Activated B cell treated with CpG ODN at 0.5 μM for 24 hours (primary cell): ENCODE data around the gene SLC16A1. TPM values are rescaled to one million over a fixed set of nuclear protein-coding genes. Genes with fewer than 3 reads are reported as not detected.
"Not testable (repeated sequence)": the region's sequence is repeated elsewhere in the genome, so short reads cannot be mapped to it uniquely, and the experiment has no call there.

Experiments
- ATAC-seq: fragments of 200-7000 bp; cut with Tn5 transposase; one replicate; pipeline ENCODE4 v1.10.0; 2021; ENCODE audit warnings: low read depth, mild to moderate bottlenecking, moderate library complexity
- CTCF ChIA-PET: fragments of 350-600 bp; sonication (Branson Sonifier 250); formaldehyde crosslinking; loops from one replicate; lab custom pipeline; 2021; ENCODE audit warnings: antibody characterized with exemption; lab: Charles Lee
- POLR2A ChIA-PET: fragments of 350-600 bp; sonication (Branson Sonifier 250); formaldehyde crosslinking; loops from one replicate; lab custom pipeline; 2021; ENCODE audit warnings: antibody characterized with exemption; lab: Charles Lee
- DNase-seq: peaks from one replicate; pipeline ENCODE4 v3.0.0; 2022
- H3K27ac Mint-ChIP-seq: one replicate; pipeline ENCODE4 v1.8.0; 2020; ENCODE audit warnings: mixed read lengths
- H3K27me3 Mint-ChIP-seq: one replicate; pipeline ENCODE4 v1.8.0; 2021; ENCODE audit warnings: mixed read lengths
- H3K36me3 Mint-ChIP-seq: one replicate; pipeline ENCODE4 v1.8.0; 2021; ENCODE audit warnings: low read depth, mixed read lengths
- H3K4me1 Mint-ChIP-seq: one replicate; pipeline ENCODE4 v1.8.0; 2021; ENCODE audit warnings: mixed read lengths
- H3K4me3 Mint-ChIP-seq: one replicate; pipeline ENCODE4 v1.8.0; 2020; ENCODE audit warnings: mild to moderate bottlenecking, mixed read lengths
- H3K9me3 Mint-ChIP-seq: one replicate; pipeline ENCODE4 v1.8.0; 2020; ENCODE audit warnings: mixed read lengths
- intact Hi-C: fragments of 100-400 bp; cut with micrococcal nuclease; formaldehyde crosslinking; loops from one replicate; pipeline ENCODE4 v1.15.1; 2024
- total RNA-seq: library from RNA; stranded (reverse); gene quantifications from 2 replicates; pipeline ENCODE4 v1.2.3, GENCODE V29; 2022
- TF ChIP-seq, protein P1 (sequence below): fragments of 200-600 bp; IDR thresholded peaks from one replicate; pipeline ENCODE4 v1.8.0; 2022; ENCODE audit warnings: antibody characterized with exemption, mild to moderate bottlenecking

The SLC16A1 gene
- total RNA-seq, 1 donor from 2014 or later: 17.9 TPM

DNA sequence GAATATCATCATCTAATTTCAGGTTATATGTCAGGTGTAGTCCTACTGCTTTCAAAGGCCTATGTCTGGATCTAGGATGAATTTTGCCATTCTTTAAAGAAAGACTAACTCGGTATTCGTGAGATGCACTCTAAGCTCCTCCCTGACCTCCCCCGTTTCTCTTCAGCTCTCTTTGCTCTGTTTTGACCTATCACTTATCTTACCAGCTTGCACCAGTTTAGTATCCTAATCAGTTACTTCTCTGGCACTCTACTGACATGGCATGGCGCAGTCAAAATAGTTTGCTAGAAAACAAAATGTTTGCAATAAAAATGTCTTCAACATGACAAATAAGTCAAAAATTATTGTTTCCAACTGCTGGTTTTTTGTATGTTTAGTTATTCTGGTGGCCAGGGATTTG, 8.4 kb upstream of the SLC16A1 start:
- no peaks in the 10 kb centered on the region for H3K27me3 Mint-ChIP-seq
- CTCF ChIA-PET: no interaction called here
- H3K36me3 Mint-ChIP-seq: peaks cover 66% of the 10 kb centered on the region
- intact Hi-C loops: no loop called here
- DNase-seq (no peak), ATAC-seq (no peak)
- POLR2A ChIA-PET: no interaction called here
- no peaks in the 10 kb centered on the region for H3K9me3 Mint-ChIP-seq
- peaks cover 16% of the 10 kb centered on the region for H3K4me1 Mint-ChIP-seq
- H3K27ac Mint-ChIP-seq: no peak overlapping the region
- no peak overlapping the region for H3K4me3 Mint-ChIP-seq
- TF ChIP-seq, protein P1, sequence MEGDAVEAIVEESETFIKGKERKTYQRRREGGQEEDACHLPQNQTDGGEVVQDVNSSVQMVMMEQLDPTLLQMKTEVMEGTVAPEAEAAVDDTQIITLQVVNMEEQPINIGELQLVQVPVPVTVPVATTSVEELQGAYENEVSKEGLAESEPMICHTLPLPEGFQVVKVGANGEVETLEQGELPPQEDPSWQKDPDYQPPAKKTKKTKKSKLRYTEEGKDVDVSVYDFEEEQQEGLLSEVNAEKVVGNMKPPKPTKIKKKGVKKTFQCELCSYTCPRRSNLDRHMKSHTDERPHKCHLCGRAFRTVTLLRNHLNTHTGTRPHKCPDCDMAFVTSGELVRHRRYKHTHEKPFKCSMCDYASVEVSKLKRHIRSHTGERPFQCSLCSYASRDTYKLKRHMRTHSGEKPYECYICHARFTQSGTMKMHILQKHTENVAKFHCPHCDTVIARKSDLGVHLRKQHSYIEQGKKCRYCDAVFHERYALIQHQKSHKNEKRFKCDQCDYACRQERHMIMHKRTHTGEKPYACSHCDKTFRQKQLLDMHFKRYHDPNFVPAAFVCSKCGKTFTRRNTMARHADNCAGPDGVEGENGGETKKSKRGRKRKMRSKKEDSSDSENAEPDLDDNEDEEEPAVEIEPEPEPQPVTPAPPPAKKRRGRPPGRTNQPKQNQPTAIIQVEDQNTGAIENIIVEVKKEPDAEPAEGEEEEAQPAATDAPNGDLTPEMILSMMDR: no peak

- H3K27me3 Mint-ChIP-seq: no peaks in the 10 kb centered on the region
- H3K27ac Mint-ChIP-seq: no peak overlapping the region
- peaks cover 42% of the 10 kb centered on the region for H3K4me1 Mint-ChIP-seq
- DNase-seq (no peak), ATAC-seq (no peak)
- ChIA-PET CTCF (no interaction called here), POLR2A (interaction anchor here (0.7 kb wide), 2 partner anchors 107 to 563 kb away, joined by 3 to 4 read pairs; no protein-coding TSS in a partner anchor)
- H3K36me3 Mint-ChIP-seq: peaks cover 52% of the 10 kb centered on the region
- H3K9me3 Mint-ChIP-seq: no peaks in the 10 kb centered on the region
- H3K4me3 Mint-ChIP-seq: no peak overlapping the region
- TF ChIP-seq, protein P1: no peak
- intact Hi-C loops: no loop called here
Observed at GRCh38 chr1:112961072-112961471, 5.1 kb upstream of the SLC16A1 start.

GRCh38 chr1:112960384-112960783, 4.4 kb upstream of the SLC16A1 start:
- no peaks in the 10 kb centered on the region for H3K9me3 Mint-ChIP-seq
- H3K4me1 Mint-ChIP-seq: peaks cover 43% of the 10 kb centered on the region
- ChIA-PET POLR2A (no interaction called here), CTCF (no interaction called here)
- no peak for DNase-seq
- H3K4me3 Mint-ChIP-seq: no peak overlapping the region
- no peaks in the 10 kb centered on the region for H3K27me3 Mint-ChIP-seq
- TF ChIP-seq, protein P1: no peak
- intact Hi-C loops: no loop called here
- H3K36me3 Mint-ChIP-seq: peaks cover 47% of the 10 kb centered on the region
- H3K27ac Mint-ChIP-seq: no peak overlapping the region
- no peak for ATAC-seq

- H3K9me3 Mint-ChIP-seq, ATAC-seq, H3K27me3 Mint-ChIP-seq, CTCF ChIA-PET, H3K27ac Mint-ChIP-seq, DNase-seq: not testable (repeated sequence)
- H3K4me1 Mint-ChIP-seq: peaks cover 52% of the 10 kb centered on the region
- H3K4me3 Mint-ChIP-seq: peak overlapping the region; percentile 98
- POLR2A ChIA-PET: interaction anchor here (0.6 to 2.6 kb wide), 4 partner anchors 115 to 1799 kb away, joined by 3 to 23 read pairs (median 5); partner anchors contain the start of gene LRIG2
- intact Hi-C loops: loop anchor here (5.0 to 10.0 kb wide), 6 partner anchors 341 to 1797 kb away; partner anchors contain the start of genes CAPZA1, CSDE1, MAGI3 and ST7L
- peaks cover 39% of the 10 kb centered on the region for H3K36me3 Mint-ChIP-seq
Observed at GRCh38 chr1:112958236-112958635, 2.2 kb upstream of the SLC16A1 start.

GRCh38 chr1:112957133-112957812, 1.3 kb upstream of the SLC16A1 start:
- intact Hi-C loops: loop anchor here (2.0 to 10.0 kb wide), 10 partner anchors 116 to 1798 kb away; partner anchors contain the start of genes CAPZA1, CSDE1, LRIG2 and MAGI3
- Mint-ChIP-seq H3K36me3 (peaks cover 31% of the 10 kb centered on the region), H3K4me3 (peak overlapping the region; percentile 98), H3K27me3 (no peaks in the 10 kb centered on the region), H3K27ac (peak overlapping the region; percentile 98), H3K4me1 (peaks cover 50% of the 10 kb centered on the region), H3K9me3 (no peaks in the 10 kb centered on the region)
- CTCF ChIA-PET: interaction anchor here (1.5 to 1.9 kb wide), 2 partner anchors 77 to 116 kb away, joined by 3 to 12 read pairs; partner anchors contain the start of gene LRIG2
- POLR2A ChIA-PET: interaction anchor here (0.6 to 2.6 kb wide), 2 partner anchors 116 to 1440 kb away, joined by 3 to 23 read pairs; partner anchors contain the start of gene LRIG2
- ATAC-seq (peak; percentile 33), DNase-seq (peak; percentile 18)
- TF ChIP-seq, protein P1: no peak
